Measurements from ENCODE around the gene GALNT7. TPM values are rescaled to one million over a fixed set of nuclear protein-coding genes. Genes with fewer than 3 reads are reported as not detected.
"Not testable (repeated sequence)": the region's sequence is repeated elsewhere in the genome, so short reads cannot be mapped to it uniquely, and the experiment has no call there.

GALNT7 gene
- total RNA-seq, 2 experiments from 2014 or later = 21.6 to 23.6 TPM

- H3K27ac Mint-ChIP-seq = peak overlapping the region; percentile 64
- H3K4me3 Mint-ChIP-seq = peak overlapping the region; percentile 80
- POLR2A ChIA-PET = no interaction called here
These were observed 1.7 kb downstream of the GALNT7 start for GRCh38 chr4:173170182-173170778.

GRCh38 chr4:173171098-173171497 is 2.5 kb downstream of the GALNT7 start:
- Mint-ChIP-seq H3K9me3 (no peaks in the 10 kb centered on the region), H3K36me3 (ENCODE audit: low read depth) (peaks cover 5% of the 10 kb centered on the region), H3K27me3 (no peaks in the 10 kb centered on the region), H3K27ac (no peak overlapping the region), H3K4me3 (peak overlapping the region; percentile 80), H3K4me1 (peaks cover 48% of the 10 kb centered on the region)
- ChIA-PET CTCF (no interaction called here), POLR2A (no interaction called here)
- DNase-seq = no peak

More at GRCh38 chr4:173170182-173170778, 1.7 kb downstream of the GALNT7 start:
- DNase-seq = no peak
- no peaks in the 10 kb centered on the region for H3K9me3 Mint-ChIP-seq
- H3K36me3 Mint-ChIP-seq (ENCODE audit: low read depth) = peaks cover 7% of the 10 kb centered on the region
- no peaks in the 10 kb centered on the region for H3K27me3 Mint-ChIP-seq
- CTCF ChIA-PET = interaction anchor here (0.6 to 1.2 kb wide), 2 partner anchors 15 to 489 kb away, joined by 3 read pairs; no protein-coding TSS in a partner anchor
- peaks cover 56% of the 10 kb centered on the region for H3K4me1 Mint-ChIP-seq

GRCh38 chr4:173171987-173172386 is 3.4 kb downstream of the GALNT7 start:
- ChIA-PET CTCF (no interaction called here), POLR2A (no interaction called here)
- Mint-ChIP-seq H3K9me3 (no peaks in the 10 kb centered on the region), H3K4me1 (peaks cover 41% of the 10 kb centered on the region), H3K27ac (no peak overlapping the region), H3K36me3 (ENCODE audit: low read depth) (peaks cover 5% of the 10 kb centered on the region), H3K27me3 (no peaks in the 10 kb centered on the region), H3K4me3 (no peak overlapping the region)
- DNase-seq = no peak

- no peak for DNase-seq
These were observed 5.6 kb downstream of the GALNT7 start for GRCh38 chr4:173174184-173174583.

GRCh38 chr4:173174594-173175012 is 6.0 kb downstream of the GALNT7 start:
- no peak for DNase-seq
- Mint-ChIP-seq H3K27me3 (no peaks in the 10 kb centered on the region), H3K36me3 (ENCODE audit: low read depth) (peaks cover 5% of the 10 kb centered on the region), H3K4me1 (peaks cover 33% of the 10 kb centered on the region), H3K27ac (no peak overlapping the region), H3K4me3 (no peak overlapping the region), H3K9me3 (no peaks in the 10 kb centered on the region)
- ChIA-PET POLR2A (no interaction called here), CTCF (no interaction called here)

More at GRCh38 chr4:173174184-173174583, 5.6 kb downstream of the GALNT7 start:
- Mint-ChIP-seq H3K4me1 (peaks cover 33% of the 10 kb centered on the region), H3K9me3 (no peaks in the 10 kb centered on the region), H3K36me3 (ENCODE audit: low read depth) (peaks cover 5% of the 10 kb centered on the region), H3K4me3 (no peak overlapping the region), H3K27ac (no peak overlapping the region), H3K27me3 (no peaks in the 10 kb centered on the region)
- POLR2A ChIA-PET = no interaction called here
- CTCF ChIA-PET = no interaction called here

- Mint-ChIP-seq H3K36me3 (ENCODE audit: low read depth) (peaks cover 5% of the 10 kb centered on the region), H3K27ac (no peak overlapping the region), H3K4me1 (peaks cover 24% of the 10 kb centered on the region), H3K9me3 (no peaks in the 10 kb centered on the region), H3K4me3 (no peak overlapping the region), H3K27me3 (no peaks in the 10 kb centered on the region)
- ChIA-PET CTCF (interaction anchor here (0.6 kb wide), 1 partner anchor 64 kb away, joined by 3 read pairs; no protein-coding TSS in a partner anchor), POLR2A (no interaction called here)
- DNase-seq = no peak
These were observed 7.4 kb downstream of the GALNT7 start for GRCh38 chr4:173176010-173176409.

GRCh38 chr4:173177232-173177631 is 8.6 kb downstream of the GALNT7 start:
- no peak for DNase-seq
- Mint-ChIP-seq H3K36me3 (ENCODE audit: low read depth) (peaks cover 5% of the 10 kb centered on the region), H3K27ac (no peak overlapping the region), H3K4me1 (peaks cover 18% of the 10 kb centered on the region), H3K4me3 (no peak overlapping the region), H3K27me3 (no peaks in the 10 kb centered on the region), H3K9me3 (no peaks in the 10 kb centered on the region)
- POLR2A ChIA-PET = no interaction called here
- CTCF ChIA-PET = interaction anchor here (0.8 kb wide), 1 partner anchor 13 kb away, joined by 4 read pairs; no protein-coding TSS in a partner anchor

- H3K27ac Mint-ChIP-seq = no peak overlapping the region
- ChIA-PET CTCF (interaction anchor here (0.6 kb wide), 1 partner anchor 24 kb away, joined by 4 read pairs; no protein-coding TSS in a partner anchor), POLR2A (no interaction called here)
- H3K27me3 Mint-ChIP-seq = no peaks in the 10 kb centered on the region
- no peak for DNase-seq
- H3K4me3 Mint-ChIP-seq = no peak overlapping the region
- no peaks in the 10 kb centered on the region for H3K36me3 Mint-ChIP-seq (ENCODE audit: low read depth)
- no peaks in the 10 kb centered on the region for H3K9me3 Mint-ChIP-seq
- peaks cover 11% of the 10 kb centered on the region for H3K4me1 Mint-ChIP-seq
These were observed 9.5 kb downstream of the GALNT7 start for GRCh38 chr4:173178144-173178543.

GRCh38 chr4:173181848-173182247 is 13.2 kb downstream of the GALNT7 start:
- DNase-seq = no peak
- Mint-ChIP-seq H3K27ac (no peak overlapping the region), H3K4me1 (peaks cover 13% of the 10 kb centered on the region), H3K9me3 (no peaks in the 10 kb centered on the region), H3K27me3 (no peaks in the 10 kb centered on the region), H3K4me3 (no peak overlapping the region), H3K36me3 (ENCODE audit: low read depth) (no peaks in the 10 kb centered on the region)
- ChIA-PET CTCF (interaction anchor here (1.5 kb wide), 1 partner anchor 21 kb away, joined by 4 read pairs; no protein-coding TSS in a partner anchor), POLR2A (no interaction called here)

- ChIA-PET CTCF (no interaction called here), POLR2A (no interaction called here)
- Mint-ChIP-seq H3K27me3 (no peaks in the 10 kb centered on the region), H3K9me3 (no peaks in the 10 kb centered on the region), H3K4me3 (no peak overlapping the region), H3K27ac (no peak overlapping the region), H3K36me3 (ENCODE audit: low read depth) (no peaks in the 10 kb centered on the region), H3K4me1 (peaks cover 13% of the 10 kb centered on the region)
- DNase-seq = no peak
These were observed 13.8 kb downstream of the GALNT7 start for GRCh38 chr4:173182403-173182802.

- H3K36me3 Mint-ChIP-seq (ENCODE audit: low read depth); H3K27me3 Mint-ChIP-seq; POLR2A ChIA-PET; DNase-seq; H3K4me3 Mint-ChIP-seq; H3K9me3 Mint-ChIP-seq; CTCF ChIA-PET; H3K27ac Mint-ChIP-seq: not testable (repeated sequence)
- peaks cover 13% of the 10 kb centered on the region for H3K4me1 Mint-ChIP-seq
These were observed 15.1 kb downstream of the GALNT7 start for GRCh38 chr4:173183659-173184247.

- Mint-ChIP-seq H3K36me3 (ENCODE audit: low read depth) (peaks cover 2% of the 10 kb centered on the region), H3K9me3 (no peaks in the 10 kb centered on the region)
- CTCF ChIA-PET = interaction anchor here (0.6 to 1.2 kb wide), 2 partner anchors 16 to 103 kb away, joined by 3 read pairs; no protein-coding TSS in a partner anchor
These were observed 17.4 kb downstream of the GALNT7 start for GRCh38 chr4:173185847-173186510.

GRCh38 chr4:173187732-173188131 is 19.1 kb downstream of the GALNT7 start:
- no peak overlapping the region for H3K4me3 Mint-ChIP-seq
- POLR2A ChIA-PET = no interaction called here
- H3K36me3 Mint-ChIP-seq (ENCODE audit: low read depth) = peaks cover 2% of the 10 kb centered on the region
- no peak overlapping the region for H3K27ac Mint-ChIP-seq
- H3K4me1 Mint-ChIP-seq = peaks cover 37% of the 10 kb centered on the region
- no peak for DNase-seq
- CTCF ChIA-PET = no interaction called here
- H3K27me3 Mint-ChIP-seq = no peaks in the 10 kb centered on the region
- H3K9me3 Mint-ChIP-seq = no peaks in the 10 kb centered on the region

More at GRCh38 chr4:173185847-173186510, 17.4 kb downstream of the GALNT7 start:
- H3K27me3 Mint-ChIP-seq = no peaks in the 10 kb centered on the region
- POLR2A ChIA-PET = no interaction called here
- H3K4me3 Mint-ChIP-seq = no peak overlapping the region
- H3K4me1 Mint-ChIP-seq = peaks cover 20% of the 10 kb centered on the region
- no peak overlapping the region for H3K27ac Mint-ChIP-seq
- no peak for DNase-seq

Measured in activated CD4-positive, alpha-beta T cell treated with anti-CD3 and anti-CD28 coated beads, Interleukin-2, amount 10 ng/mL, durations not matched to agents 7 days and 5 days (primary cell).